ENCODE measurements around the gene LSM4. TPM values are rescaled to one million over a fixed set of nuclear protein-coding genes. Genes with fewer than 3 reads are reported as not detected.

Gene LSM4
- total RNA-seq, 1 donor from 2014 or later: 150 TPM

GRCh38 chr19:18292810-18293641 is 29.9 kb downstream of the LSM4 start:
- Mint-ChIP-seq H3K36me3 (ENCODE audit: insufficient read depth) (no peaks in the 10 kb centered on the region), H3K27ac (peak overlapping the region; percentile 94), H3K4me3 (ENCODE audit: low read depth) (peak overlapping the region; percentile 82), H3K9me3 (ENCODE audit: low read depth) (no peaks in the 10 kb centered on the region), H3K27me3 (no peaks in the 10 kb centered on the region), H3K4me1 (ENCODE audit: low read depth) (peaks cover 13% of the 10 kb centered on the region)
- no peak for DNase-seq (ENCODE audit: low spot score, unreplicated experiment)
- no peak for TF ChIP-seq CTCF (IDR thresholded peaks at IDR 0.05; ENCODE audit: unreplicated experiment)

DNA sequence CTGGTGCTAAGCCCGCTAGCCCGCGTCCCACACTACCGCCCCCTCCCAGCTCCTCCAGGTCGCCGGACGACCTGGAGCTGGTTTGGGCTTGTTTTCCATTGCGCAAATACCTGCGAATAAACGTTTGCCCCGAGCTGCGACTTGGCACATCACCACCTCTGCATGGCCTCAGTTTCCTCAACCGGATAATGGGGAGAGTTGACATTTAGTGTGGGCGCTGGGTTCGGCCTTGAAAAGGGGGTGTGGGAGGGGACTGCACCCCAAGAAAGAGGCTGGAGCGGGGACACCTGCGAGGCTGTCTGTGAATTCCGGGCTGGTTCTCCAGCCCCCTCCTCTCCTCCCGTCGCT is 30.4 kb downstream of the LSM4 start:
- no peak for DNase-seq (ENCODE audit: low spot score, unreplicated experiment)
- Mint-ChIP-seq H3K27me3 (no peaks in the 10 kb centered on the region), H3K4me1 (ENCODE audit: low read depth) (peaks cover 14% of the 10 kb centered on the region), H3K36me3 (ENCODE audit: insufficient read depth) (no peaks in the 10 kb centered on the region), H3K27ac (peak overlapping the region; percentile 94), H3K9me3 (ENCODE audit: low read depth) (no peaks in the 10 kb centered on the region), H3K4me3 (ENCODE audit: low read depth) (peak overlapping the region; percentile 82)
- no peak for TF ChIP-seq CTCF (IDR thresholded peaks at IDR 0.05; ENCODE audit: unreplicated experiment)

GRCh38 chr19:18291590-18292461 is 31.1 kb downstream of the LSM4 start:
- no peaks in the 10 kb centered on the region for H3K27me3 Mint-ChIP-seq
- H3K9me3 Mint-ChIP-seq (ENCODE audit: low read depth): no peaks in the 10 kb centered on the region
- peak overlapping the region; percentile 82 for H3K4me3 Mint-ChIP-seq (ENCODE audit: low read depth)
- DNase-seq (ENCODE audit: low spot score, unreplicated experiment): no peak
- peak overlapping the region; percentile 97 for H3K27ac Mint-ChIP-seq
- peak; percentile 7 for TF ChIP-seq CTCF (IDR thresholded peaks at IDR 0.05; ENCODE audit: unreplicated experiment)
- peaks cover 14% of the 10 kb centered on the region for H3K4me1 Mint-ChIP-seq (ENCODE audit: low read depth)
- no peaks in the 10 kb centered on the region for H3K36me3 Mint-ChIP-seq (ENCODE audit: insufficient read depth)

DNA sequence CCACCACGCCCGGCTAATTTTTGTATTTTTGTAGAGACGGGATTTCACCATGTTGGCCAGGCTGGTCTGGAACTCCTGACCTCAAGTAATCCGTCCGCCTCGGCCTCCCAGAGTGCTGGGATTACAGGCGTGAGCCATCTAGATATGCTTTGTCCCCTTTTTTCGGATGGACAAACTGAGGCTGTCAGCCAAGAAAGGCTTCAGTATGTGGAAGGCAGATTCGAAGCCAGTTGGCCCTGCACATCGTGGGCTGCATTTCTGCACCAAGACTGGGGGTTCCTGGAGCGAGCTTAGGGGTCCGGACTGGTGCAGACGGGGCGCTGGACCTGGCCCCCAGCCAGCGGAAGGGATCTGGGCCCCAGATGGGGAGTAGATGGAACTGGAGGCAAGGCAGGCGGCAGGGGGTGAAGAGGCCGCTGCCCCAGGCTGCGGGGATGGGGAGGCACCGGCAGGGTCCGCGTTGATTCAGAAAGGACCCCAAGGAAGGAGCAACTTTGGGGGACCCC is 31.8 kb downstream of the LSM4 start:
- DNase-seq (ENCODE audit: low spot score, unreplicated experiment): no peak
- no peaks in the 10 kb centered on the region for H3K36me3 Mint-ChIP-seq (ENCODE audit: insufficient read depth)
- peak overlapping the region; percentile 66 for H3K4me3 Mint-ChIP-seq (ENCODE audit: low read depth)
- H3K27ac Mint-ChIP-seq: peak overlapping the region; percentile 84
- no peaks in the 10 kb centered on the region for H3K9me3 Mint-ChIP-seq (ENCODE audit: low read depth)
- no peak for TF ChIP-seq CTCF (IDR thresholded peaks at IDR 0.05; ENCODE audit: unreplicated experiment)
- no peaks in the 10 kb centered on the region for H3K27me3 Mint-ChIP-seq
- H3K4me1 Mint-ChIP-seq (ENCODE audit: low read depth): peaks cover 16% of the 10 kb centered on the region

DNA sequence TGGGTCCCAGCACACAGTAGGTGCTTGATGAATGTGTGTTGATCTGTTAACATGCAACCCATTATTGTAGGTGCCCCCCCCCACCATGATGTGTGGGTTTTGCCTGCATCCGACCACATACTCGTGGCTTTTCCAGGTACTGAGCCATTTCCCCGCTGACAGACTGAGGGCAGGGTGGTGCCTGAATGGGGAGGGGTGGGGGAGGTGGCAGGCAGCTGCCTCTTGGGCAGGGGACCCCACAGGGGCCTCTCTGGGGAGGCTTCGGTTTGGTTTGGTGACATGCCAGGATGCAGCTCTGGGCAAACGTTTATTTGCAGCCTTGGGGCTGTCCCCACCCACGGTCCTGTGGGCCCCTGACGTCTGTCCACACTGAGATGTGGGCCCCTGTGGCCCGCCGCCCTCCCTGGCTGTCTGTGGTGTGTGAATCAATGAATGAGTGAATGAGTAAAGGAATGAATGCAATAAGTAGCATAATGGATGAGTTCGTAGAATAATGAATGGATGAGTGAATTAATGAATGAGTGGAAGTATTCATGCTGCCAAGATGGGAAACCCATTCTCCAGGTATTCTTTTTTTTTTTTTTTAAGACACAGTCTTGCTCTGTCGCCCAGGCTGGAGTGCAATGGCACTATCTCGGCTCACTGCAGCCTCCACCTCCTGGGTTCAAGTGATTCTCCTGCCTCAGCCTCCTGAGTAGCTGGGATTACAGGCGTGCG is 32.4 kb downstream of the LSM4 start:
- no peak for DNase-seq (ENCODE audit: low spot score, unreplicated experiment)
- H3K36me3 Mint-ChIP-seq (ENCODE audit: insufficient read depth): no peaks in the 10 kb centered on the region
- TF ChIP-seq CTCF (IDR thresholded peaks at IDR 0.05; ENCODE audit: unreplicated experiment): no peak
- peaks cover 16% of the 10 kb centered on the region for H3K4me1 Mint-ChIP-seq (ENCODE audit: low read depth)
- peak overlapping the region; percentile 84 for H3K27ac Mint-ChIP-seq
- H3K4me3 Mint-ChIP-seq (ENCODE audit: low read depth): peak overlapping the region; percentile 66
- no peaks in the 10 kb centered on the region for H3K27me3 Mint-ChIP-seq
- H3K9me3 Mint-ChIP-seq (ENCODE audit: low read depth): no peaks in the 10 kb centered on the region

Measured in progenitor cell of endocrine pancreas (in vitro differentiated cells).